Colon (tissue), 2 donors: Measurements from ENCODE around the gene GZF1.

ENCODE experiments used
- FAIRE-seq: peaks from 2 replicates; lab custom pipeline; 2012; peaks lifted over from hg19 to GRCh38; lab: Jason Lieb, UNC
- donor health status: control.
- donor health status: control.

GZF1 gene

GRCh38 chr20:23361476-23362391, at the start of gene GZF1:
Gene GZF1, plus strand, starts transcription at chr20:23362182. Its CDS starts 2,202 bp downstream, at chr20:23364384.
- no peak for FAIRE-seq

- FAIRE-seq, result no peak
These were observed 48.7 kb upstream of the GZF1 start for GRCh38 chr20:23313271-23313670.

GRCh38 chr20:23314699-23315098, 47.3 kb upstream of the GZF1 start:
- FAIRE-seq, result no peak

- no peak for FAIRE-seq
These were observed 46.9 kb upstream of the GZF1 start for GRCh38 chr20:23315099-23315498.

DNA sequence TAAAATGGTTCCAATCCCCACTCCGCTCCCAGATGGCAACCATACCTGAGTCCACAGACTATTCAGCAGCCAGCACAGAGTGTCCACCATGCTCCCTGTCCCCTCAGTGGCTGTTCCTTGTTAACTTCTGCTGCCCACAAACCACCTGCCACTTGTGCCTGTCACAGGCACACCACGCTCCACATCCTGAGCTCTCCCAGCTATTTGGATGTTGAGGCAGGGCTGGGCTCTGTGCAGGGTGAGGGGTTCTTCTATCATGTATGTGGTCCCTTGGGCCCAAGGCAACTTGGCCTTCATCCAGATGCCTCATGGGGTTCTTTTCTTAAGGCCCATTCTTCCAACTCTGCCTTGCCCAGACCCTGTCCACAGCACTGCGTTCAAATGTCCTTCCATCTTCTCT, 45.4 kb upstream of the GZF1 start:
- FAIRE-seq, result no peak

- no peak for FAIRE-seq
These were observed 44.9 kb upstream of the GZF1 start for GRCh38 chr20:23317081-23317480.

DNA sequence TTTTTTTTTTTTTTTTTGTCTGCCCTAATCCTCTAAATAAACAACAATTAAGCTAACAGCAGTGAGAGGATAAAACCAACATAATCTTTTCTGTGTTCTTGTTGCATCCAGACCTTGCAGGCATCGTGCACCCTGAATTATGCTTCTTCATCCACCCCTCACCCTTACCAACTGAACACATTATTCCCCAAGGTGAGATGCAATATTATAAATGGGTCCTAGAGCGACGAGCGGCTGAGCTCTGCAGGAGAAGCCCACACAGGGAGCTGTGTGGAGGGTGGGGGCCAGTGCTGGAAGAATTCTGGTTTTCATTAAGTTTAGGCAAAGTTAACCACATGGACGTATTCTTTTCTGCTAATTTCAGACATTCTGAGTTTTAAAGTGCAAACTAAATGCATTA, 43.6 kb upstream of the GZF1 start:
- FAIRE-seq, result no peak

DNA sequence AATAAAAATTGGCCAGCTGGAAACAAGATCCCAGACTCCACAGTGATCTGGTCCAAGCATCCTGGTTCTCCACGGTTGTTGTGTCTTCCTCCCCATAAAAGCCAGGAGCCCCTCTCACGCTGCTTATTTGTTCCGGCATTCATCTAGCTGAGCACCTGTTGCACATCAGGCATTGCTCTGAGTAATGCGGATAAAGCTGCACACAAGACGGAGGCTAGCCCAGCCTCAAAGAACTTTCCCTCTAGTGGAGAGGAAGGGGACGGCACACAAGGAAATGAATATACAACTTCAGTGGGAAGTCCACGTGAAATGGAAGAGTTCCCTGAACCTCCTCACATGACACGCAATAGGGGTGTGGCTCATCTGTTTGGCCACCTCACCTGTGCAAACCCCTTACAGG, 41.7 kb upstream of the GZF1 start:
- FAIRE-seq, result no peak

DNA sequence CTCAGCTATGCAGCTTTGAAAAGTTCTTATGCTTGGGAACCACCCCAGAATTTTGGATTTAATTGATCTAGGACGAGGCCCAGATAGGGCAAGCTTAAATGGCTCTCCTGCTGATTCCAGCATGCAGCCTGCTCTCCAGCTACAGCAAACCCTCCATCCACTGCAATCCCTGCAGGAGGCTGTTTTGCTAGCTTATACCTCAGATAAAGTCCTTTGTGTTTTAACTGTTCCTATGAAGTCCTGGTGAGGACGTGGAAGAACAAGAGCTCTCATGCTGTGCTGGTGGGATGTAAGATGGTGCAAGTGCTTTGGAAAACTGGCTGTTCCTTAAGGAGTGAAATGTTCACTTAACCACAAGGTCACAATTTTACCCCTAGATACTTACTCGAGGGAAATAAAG, 36.9 kb upstream of the GZF1 start:
- no peak for FAIRE-seq

GRCh38 chr20:23326774-23327173, 35.2 kb upstream of the GZF1 start:
- FAIRE-seq, result no peak

GRCh38 chr20:23327617-23328333, 34.2 kb upstream of the GZF1 start:
- no peak for FAIRE-seq

- no peak for FAIRE-seq
These were observed 30.3 kb upstream of the GZF1 start for GRCh38 chr20:23331450-23332350.

GRCh38 chr20:23332467-23332866, 29.5 kb upstream of the GZF1 start:
- no peak for FAIRE-seq

DNA sequence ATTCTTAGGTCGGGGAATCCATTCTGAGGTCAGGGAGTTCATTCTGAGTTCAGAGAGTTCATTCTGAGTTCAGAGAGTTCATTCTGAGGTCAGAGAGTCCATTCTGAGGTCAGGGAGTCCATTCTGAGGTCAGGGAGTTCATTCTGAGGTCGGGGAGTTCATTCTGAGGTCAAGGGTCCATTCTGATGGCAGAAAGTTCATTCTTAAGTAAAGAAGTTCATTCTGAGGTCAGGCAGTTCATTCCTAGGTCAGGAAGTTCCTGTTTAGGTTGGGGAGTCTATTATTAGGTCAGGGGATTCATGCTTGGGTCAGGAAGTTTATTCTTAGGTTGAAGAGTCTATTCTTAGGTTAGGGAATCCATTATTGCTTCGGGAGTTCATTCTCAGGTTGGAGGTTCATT, 27.9 kb upstream of the GZF1 start:
- no peak for FAIRE-seq

- no peak for FAIRE-seq
These were observed 26.5 kb upstream of the GZF1 start for GRCh38 chr20:23335521-23335920.

- no peak for FAIRE-seq
These were observed 25.5 kb upstream of the GZF1 start for GRCh38 chr20:23336476-23336875.

DNA sequence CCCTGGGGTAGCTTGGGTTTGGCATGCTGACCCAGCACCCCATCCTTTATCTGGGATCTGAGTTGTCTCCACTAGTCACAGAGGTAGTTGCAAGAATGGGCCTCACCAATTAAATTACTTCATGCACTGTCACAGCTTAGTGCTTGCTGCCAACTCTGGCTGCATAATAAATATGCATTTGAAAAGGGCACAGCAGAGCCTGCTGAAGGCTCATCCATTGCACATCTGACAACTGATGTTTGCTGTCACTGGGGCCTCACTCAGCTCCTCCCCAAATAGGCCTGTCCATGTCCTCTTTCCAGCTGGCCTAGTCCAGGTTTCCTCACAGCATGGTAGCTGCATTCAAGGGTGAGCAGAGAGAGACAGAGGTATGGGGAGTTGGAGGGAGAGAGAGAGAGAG, 24.7 kb upstream of the GZF1 start:
- FAIRE-seq, result no peak

DNA sequence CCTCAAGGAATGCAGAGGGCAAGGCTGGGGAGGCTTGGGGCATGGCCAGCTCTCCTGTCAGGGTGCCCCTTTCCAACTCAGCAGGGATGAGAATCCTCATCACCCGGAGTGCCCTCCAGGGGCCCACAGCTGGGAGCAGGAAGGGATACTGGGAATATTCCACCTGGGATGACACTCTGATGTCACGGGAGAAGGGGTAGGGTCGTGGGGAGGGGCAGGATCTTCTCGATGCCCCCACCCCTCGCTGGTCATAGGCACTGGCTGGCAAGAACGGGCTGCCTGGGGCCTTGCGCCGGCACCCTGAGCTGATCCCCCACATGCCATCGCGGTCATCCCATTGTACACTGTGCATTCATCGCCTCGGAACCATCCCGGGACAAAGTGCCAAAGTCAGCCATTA, 22.0 kb upstream of the GZF1 start:
- no peak for FAIRE-seq

DNA sequence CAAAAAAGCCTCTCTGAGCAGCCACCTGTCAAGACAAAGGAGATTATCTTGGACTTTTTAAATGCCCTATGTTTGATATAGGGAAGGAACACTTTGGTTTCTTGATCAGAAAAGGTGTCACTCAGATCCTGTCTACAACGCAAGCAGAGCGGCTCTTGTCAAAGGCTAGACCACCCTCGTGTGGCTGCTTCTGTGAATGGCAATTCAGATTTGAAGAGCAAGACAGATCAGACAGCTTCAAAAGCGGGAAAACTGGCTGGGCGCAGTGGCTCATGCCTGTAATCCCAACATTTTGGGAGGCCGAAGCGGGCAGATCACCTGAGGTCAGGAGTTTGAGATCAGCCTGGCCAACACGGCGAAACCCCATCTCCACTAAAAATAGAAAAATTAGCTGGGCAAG, 21.5 kb upstream of the GZF1 start:
- FAIRE-seq, result no peak

DNA sequence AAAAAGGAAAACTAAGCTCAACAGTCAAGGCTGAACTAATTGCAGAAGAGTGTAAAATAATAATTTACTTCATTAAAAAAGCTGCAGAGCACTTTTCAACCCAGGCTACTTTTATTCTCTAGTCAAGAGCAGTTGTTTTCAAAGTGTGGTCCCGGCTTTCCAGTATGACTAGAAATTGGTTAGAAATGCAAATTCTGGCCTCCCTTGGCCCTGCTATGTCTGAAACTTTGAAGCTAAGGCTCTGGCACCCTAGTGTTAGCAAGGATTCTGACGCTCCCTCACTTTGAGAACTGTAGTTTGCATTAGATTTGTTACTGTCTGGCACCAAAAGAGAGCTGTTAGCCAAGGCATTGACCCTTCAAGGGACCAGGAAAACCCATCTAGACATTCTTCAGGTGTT, 20.9 kb upstream of the GZF1 start:
- no peak for FAIRE-seq

- FAIRE-seq, result no peak
These were observed 18.4 kb upstream of the GZF1 start for GRCh38 chr20:23343590-23343989.

DNA sequence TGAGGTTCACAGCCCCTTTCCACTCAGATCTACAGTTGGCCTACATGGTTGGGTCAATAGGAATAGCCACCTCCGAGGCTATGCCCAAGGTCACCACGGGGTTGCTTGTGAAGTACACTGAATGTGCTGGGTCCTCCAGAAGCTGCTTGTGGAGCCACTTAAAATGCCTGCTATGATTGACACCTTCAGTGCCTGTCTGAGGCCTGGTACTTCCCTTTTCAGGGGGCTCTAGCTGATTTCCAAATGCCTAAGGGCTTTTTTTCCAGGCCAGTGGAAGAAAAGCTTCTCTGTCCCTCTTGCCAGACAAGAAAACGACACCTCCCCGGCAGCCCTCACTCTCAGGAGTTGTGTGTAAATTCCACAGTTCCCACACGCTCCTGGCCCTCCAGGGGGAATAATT, 17.6 kb upstream of the GZF1 start:
- no peak for FAIRE-seq

DNA sequence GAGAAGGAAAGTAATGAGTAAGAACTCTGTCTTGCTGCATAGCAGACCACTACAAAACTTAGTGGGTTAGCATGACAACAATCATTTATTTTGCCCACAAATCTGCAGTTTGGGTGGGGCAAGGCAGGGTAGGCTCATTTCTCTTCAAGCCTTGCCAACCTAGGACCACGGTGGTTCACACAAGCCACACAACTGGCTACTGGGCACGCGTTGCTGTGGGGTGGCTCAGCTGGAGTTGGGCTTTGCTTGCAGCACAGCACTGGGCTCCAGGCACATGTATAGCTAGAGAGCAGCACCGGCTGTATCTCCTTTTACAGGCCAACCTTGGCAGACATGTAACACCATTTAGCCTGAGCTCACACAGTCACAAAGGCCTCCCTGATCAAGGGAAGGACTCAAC, 16.0 kb upstream of the GZF1 start:
- FAIRE-seq, result no peak
